MM.1S (cell line): ENCODE measurements around the gene ATP9A.

Experiments
- DNase-seq: peaks from one replicate; pipeline ENCODE4 v3.0.0-alpha.2; 2015
- H2AFZ ChIP-seq: fragments of 300-600 bp; sonication (generic); 2 replicates; pipeline ENCODE4 v1.6.0; 2016; ENCODE audit warnings: antibody characterized with exemption, low read length
- H3F3A ChIP-seq: fragments of 300-600 bp; sonication (generic); 2 replicates; pipeline ENCODE4 v1.6.1; 2016; ENCODE audit warnings: mild to moderate bottlenecking, antibody characterized with exemption, low read length, moderate library complexity, mixed read lengths; ENCODE audit not compliant: insufficient read depth
- H3K27ac ChIP-seq: fragments of 300-600 bp; sonication (generic); 2 replicates; pipeline ENCODE4 v1.5.1; 2016; ENCODE audit warnings: mild to moderate bottlenecking, low read length
- H3K27me3 ChIP-seq: fragments of 300-600 bp; sonication (generic); replicated peaks from 2 replicates; pipeline ENCODE4 v1.6.0; 2016; ENCODE audit warnings: low read length; ENCODE audit not compliant: insufficient read depth
- H3K36me3 ChIP-seq: fragments of 300-600 bp; sonication (generic); replicated peaks from 2 replicates; pipeline ENCODE4 v1.6.1; 2016; ENCODE audit warnings: mild to moderate bottlenecking, low read length, mixed read lengths; ENCODE audit not compliant: insufficient read depth
- H3K4me1 ChIP-seq: fragments of 300-600 bp; sonication (generic); 2 replicates; pipeline ENCODE4 v1.6.1; 2016; ENCODE audit warnings: low read length, mixed read lengths
- H3K4me2 ChIP-seq: fragments of 300-600 bp; sonication (generic); 2 replicates; pipeline ENCODE4 v1.6.0; 2016; ENCODE audit warnings: low read depth, low read length
- H3K4me3 ChIP-seq: fragments of 300-600 bp; sonication (generic); 2 replicates; pipeline ENCODE4 v1.5.1; 2016; ENCODE audit warnings: low read length, mixed read lengths
- H3K79me2 ChIP-seq: fragments of 300-600 bp; sonication (generic); 2 replicates; pipeline ENCODE4 v1.6.1; 2016; ENCODE audit warnings: mixed run types, low read length, mixed read lengths
- H3K9ac ChIP-seq: fragments of 300-600 bp; sonication (generic); 2 replicates; pipeline ENCODE4 v1.6.1; 2016; ENCODE audit warnings: low read length, mixed read lengths
- H3K9me2 ChIP-seq: fragments of 300-600 bp; sonication (generic); replicated peaks from 2 replicates; pipeline ENCODE4 v1.6.1; 2016; ENCODE audit warnings: mild to moderate bottlenecking, low read length, mixed read lengths; ENCODE audit not compliant: insufficient read depth
- H3K9me3 ChIP-seq: fragments of 300-600 bp; sonication (generic); replicated peaks from 2 replicates; pipeline ENCODE4 v1.6.1; 2016; ENCODE audit warnings: mild to moderate bottlenecking, low read length, mixed read lengths; ENCODE audit not compliant: insufficient read depth
- H4K20me1 ChIP-seq: fragments of 300-600 bp; sonication (generic); 2 replicates; pipeline ENCODE4 v1.6.1; 2016; ENCODE audit warnings: mild to moderate bottlenecking, low read length, moderate library complexity, mixed read lengths; ENCODE audit not compliant: insufficient read depth
- EZH2 ChIP-seq: fragments of 300-600 bp; sonication (generic); optimal IDR thresholded peaks from 2 replicates; pipeline ENCODE3; 2017; ENCODE audit warnings: low read depth, mild to moderate bottlenecking, antibody characterized with exemption, low read length, mixed read lengths
- EZH2phosphoT487 ChIP-seq: fragments of 300-600 bp; sonication (generic); IDR thresholded peaks from 2 replicates; pipeline ENCODE4 v1.6.1; 2018; ENCODE audit warnings: antibody characterized with exemption, low read length
- TF ChIP-seq, protein P1 (sequence below): fragments of 300-600 bp; sonication (generic); IDR thresholded peaks from 2 replicates; pipeline ENCODE4 v1.5.1; 2016; ENCODE audit warnings: antibody characterized with exemption, low read length, mixed read lengths

The ATP9A gene

DNA sequence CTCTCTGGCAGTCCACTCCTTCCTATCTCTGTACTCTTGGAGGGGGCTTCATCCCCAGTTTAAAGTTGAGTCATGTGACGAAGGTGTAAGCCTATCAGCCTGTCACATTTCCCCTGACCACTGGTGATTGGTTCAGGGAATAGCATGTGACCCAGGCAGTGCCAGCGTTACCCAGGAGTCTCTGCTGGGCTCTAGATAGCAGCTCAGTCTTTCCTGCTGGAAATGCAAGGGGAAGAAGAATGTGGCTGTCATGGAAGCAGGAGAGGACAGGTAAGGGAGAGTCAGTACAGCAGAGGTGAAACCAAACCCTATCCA, 190.1 kb downstream of the ATP9A start:
- H3K4me1 ChIP-seq: no peaks in the 10 kb centered on the region
- no peaks in the 10 kb centered on the region for H3K79me2 ChIP-seq
- H3K27me3 ChIP-seq: no peaks in the 10 kb centered on the region
- DNase-seq: no peak
- H3K9ac ChIP-seq: no peak overlapping the region
- no peak overlapping the region for H3K27ac ChIP-seq
- H3K4me2 ChIP-seq: no peak overlapping the region
- H4K20me1 ChIP-seq: no peaks in the 10 kb centered on the region
- H3K9me3 ChIP-seq: no peaks in the 10 kb centered on the region
- TF ChIP-seq EZH2phosphoT487 (no peak), EZH2 (no peak)
- TF ChIP-seq, protein P1, sequence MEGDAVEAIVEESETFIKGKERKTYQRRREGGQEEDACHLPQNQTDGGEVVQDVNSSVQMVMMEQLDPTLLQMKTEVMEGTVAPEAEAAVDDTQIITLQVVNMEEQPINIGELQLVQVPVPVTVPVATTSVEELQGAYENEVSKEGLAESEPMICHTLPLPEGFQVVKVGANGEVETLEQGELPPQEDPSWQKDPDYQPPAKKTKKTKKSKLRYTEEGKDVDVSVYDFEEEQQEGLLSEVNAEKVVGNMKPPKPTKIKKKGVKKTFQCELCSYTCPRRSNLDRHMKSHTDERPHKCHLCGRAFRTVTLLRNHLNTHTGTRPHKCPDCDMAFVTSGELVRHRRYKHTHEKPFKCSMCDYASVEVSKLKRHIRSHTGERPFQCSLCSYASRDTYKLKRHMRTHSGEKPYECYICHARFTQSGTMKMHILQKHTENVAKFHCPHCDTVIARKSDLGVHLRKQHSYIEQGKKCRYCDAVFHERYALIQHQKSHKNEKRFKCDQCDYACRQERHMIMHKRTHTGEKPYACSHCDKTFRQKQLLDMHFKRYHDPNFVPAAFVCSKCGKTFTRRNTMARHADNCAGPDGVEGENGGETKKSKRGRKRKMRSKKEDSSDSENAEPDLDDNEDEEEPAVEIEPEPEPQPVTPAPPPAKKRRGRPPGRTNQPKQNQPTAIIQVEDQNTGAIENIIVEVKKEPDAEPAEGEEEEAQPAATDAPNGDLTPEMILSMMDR: no peak
- no peak overlapping the region for H3K4me3 ChIP-seq
- H3F3A ChIP-seq: no peaks in the 10 kb centered on the region
- H3K36me3 ChIP-seq: no peaks in the 10 kb centered on the region
- H3K9me2 ChIP-seq: no peaks in the 10 kb centered on the region
- H2AFZ ChIP-seq: no peak overlapping the region

DNA sequence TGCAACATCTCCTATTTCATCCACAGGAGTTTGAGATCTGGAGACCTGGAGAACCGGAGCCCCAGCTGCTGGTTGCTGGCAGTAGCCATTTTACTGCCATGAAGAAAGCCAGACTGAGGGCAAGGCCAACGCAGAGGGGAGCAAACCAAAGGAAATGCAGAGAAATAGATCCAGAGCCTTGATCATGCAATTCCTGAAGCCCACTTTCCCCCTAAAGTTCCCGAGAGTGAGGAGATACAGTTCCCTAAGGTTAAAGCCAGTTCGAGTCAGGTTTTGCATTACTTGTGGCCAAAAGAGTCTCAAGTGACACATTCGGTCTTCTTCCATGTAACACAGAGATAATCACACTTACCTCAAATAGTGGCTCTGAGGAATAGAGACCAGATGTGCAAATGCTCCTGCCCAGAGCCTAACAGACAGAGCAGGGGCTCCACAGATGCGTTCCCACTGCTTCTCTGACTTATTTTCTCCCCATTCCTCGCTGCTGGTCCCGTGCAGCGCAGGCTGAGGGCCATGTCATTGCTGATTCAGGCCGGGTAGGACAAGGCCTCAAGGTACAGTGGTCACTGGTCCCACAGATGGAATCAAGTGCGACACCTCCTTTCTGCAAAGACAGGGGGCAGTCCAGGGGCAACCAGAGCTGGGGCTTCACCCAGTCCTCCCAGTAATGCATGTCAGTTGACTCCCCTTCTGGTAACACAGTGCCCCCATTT, 190.6 kb downstream of the ATP9A start:
- TF ChIP-seq EZH2 (no peak), EZH2phosphoT487 (no peak)
- TF ChIP-seq, protein P1: no peak
- H3K36me3 ChIP-seq: no peaks in the 10 kb centered on the region
- no peak overlapping the region for H3K4me2 ChIP-seq
- DNase-seq: no peak
- no peaks in the 10 kb centered on the region for H3K79me2 ChIP-seq
- no peaks in the 10 kb centered on the region for H3K9me3 ChIP-seq
- H3K27ac ChIP-seq: no peak overlapping the region
- H3F3A ChIP-seq: no peaks in the 10 kb centered on the region
- H3K4me1 ChIP-seq: no peaks in the 10 kb centered on the region
- H3K9ac ChIP-seq: no peak overlapping the region
- no peak overlapping the region for H2AFZ ChIP-seq
- H3K27me3 ChIP-seq: no peaks in the 10 kb centered on the region
- H4K20me1 ChIP-seq: no peaks in the 10 kb centered on the region
- H3K9me2 ChIP-seq: no peaks in the 10 kb centered on the region
- H3K4me3 ChIP-seq: no peak overlapping the region

DNA sequence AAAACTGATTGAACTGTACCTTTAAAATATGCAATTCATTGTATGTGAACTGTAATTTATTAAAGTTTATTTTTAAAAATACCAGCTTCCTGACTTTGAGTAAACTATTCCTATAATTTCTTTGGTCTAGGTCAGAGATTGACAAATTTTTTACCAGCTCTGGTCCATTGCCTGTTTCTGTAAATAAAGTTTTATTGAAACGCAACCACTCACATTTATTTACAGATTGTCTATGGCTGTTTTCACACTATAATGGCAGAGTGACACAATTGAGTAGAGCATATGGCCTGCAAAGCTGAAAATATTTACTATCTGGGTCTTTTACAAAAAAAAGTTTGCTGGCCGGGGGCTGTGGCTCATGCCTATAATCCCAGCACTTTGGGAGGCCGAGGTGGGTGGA, 192.7 kb downstream of the ATP9A start:
- no peak for DNase-seq
- Histone ChIP-seq H3F3A (no peaks in the 10 kb centered on the region), H3K4me1 (no peaks in the 10 kb centered on the region), H3K27ac (no peak overlapping the region), H3K4me3 (no peak overlapping the region), H3K9me2 (no peaks in the 10 kb centered on the region), H3K9ac (no peak overlapping the region), H3K36me3 (no peaks in the 10 kb centered on the region), H3K4me2 (no peak overlapping the region), H2AFZ (no peak overlapping the region), H3K27me3 (no peaks in the 10 kb centered on the region), H3K9me3 (no peaks in the 10 kb centered on the region), H4K20me1 (no peaks in the 10 kb centered on the region), H3K79me2 (no peaks in the 10 kb centered on the region)
- TF ChIP-seq EZH2phosphoT487 (no peak), EZH2 (no peak)
- TF ChIP-seq, protein P1: no peak
